K562 (cell line): ENCODE data around the gene ZNRF1. TPM values are rescaled to one million over a fixed set of nuclear protein-coding genes. Genes with fewer than 3 reads are reported as not detected.

Experiments
- CEBPB ChIP-seq: fragments of 450-650 bp; IDR thresholded peaks from 2 replicates; pipeline ENCODE4 v1.6.1; 2016; ENCODE audit warnings: missing genetic modification characterization, missing compliant biosample characterization
- GATAD2B ChIP-seq: fragments of 450-650 bp; IDR thresholded peaks from 2 replicates; pipeline ENCODE4 v1.6.1; 2017; ENCODE audit warnings: mild to moderate bottlenecking, borderline replicate concordance
- ID3 ChIP-seq, 2 experiments: fragments of 250-450 bp in 1 of 2; fragments of 450-650 bp in 1 of 2; sonication (Bioruptor Pico) in 1 of 2; IDR thresholded peaks; 2 replicates each; pipeline versions ENCODE4 v1.6.1 to v1.8.0; 2016 to 2021; ENCODE audit warnings: mild to moderate bottlenecking in 2 of 2, moderate library complexity in 2 of 2, missing compliant biosample characterization in 1 of 2, missing genetic modification characterization in 1 of 2
- IRF2 ChIP-seq: sonication (generic); formaldehyde crosslinking; IDR thresholded peaks from 2 replicates; pipeline ENCODE4 v1.8.1; 2022; ENCODE audit warnings: mild to moderate bottlenecking, missing genetic modification reagents
- JUND ChIP-seq, 2 experiments: IDR thresholded peaks; 2 replicates in 1 of 2; 3 replicates in 1 of 2; pipeline ENCODE4 v1.6.1; 2011; ENCODE audit warnings: borderline replicate concordance in 2 of 2, low read depth in 2 of 2, low read length in 2 of 2, improper control_type of control experiment in 1 of 2, missing biosample characterization in 1 of 2, missing genetic modification characterization in 1 of 2, missing genetic modification reagents in 1 of 2
- MED1 ChIP-seq: sonication (generic); formaldehyde crosslinking; IDR thresholded peaks from 2 replicates; pipeline ENCODE4 v1.8.1; 2023; ENCODE audit warnings: missing genetic modification reagents, borderline replicate concordance
- NFRKB ChIP-seq: fragments of 450-650 bp; IDR thresholded peaks from 2 replicates; pipeline ENCODE4 v1.6.1; 2016; ENCODE audit warnings: low read depth
- PCBP2 ChIP-seq: fragments of 200-400 bp; formaldehyde crosslinking; IDR thresholded peaks from 2 replicates; pipeline ENCODE4 v1.6.1; 2018; ENCODE audit warnings: low read length, low read depth, mild to moderate bottlenecking, moderate library complexity; ENCODE audit not compliant: poor library complexity, severe bottlenecking
- POLR2AphosphoS2 ChIP-seq: IDR thresholded peaks from 2 replicates; pipeline ENCODE4 v1.6.1; 2012; ENCODE audit warnings: low read length, improper control_type of control experiment
- POU5F1 ChIP-seq: fragments of 150-350 bp; IDR thresholded peaks from 2 replicates; pipeline ENCODE4 v1.6.1; 2014; ENCODE audit warnings: borderline replicate concordance, low read length, low read depth, mild to moderate bottlenecking; ENCODE audit not compliant: partially characterized antibody
- SREBF1 ChIP-seq: fragments of 150-350 bp; IDR thresholded peaks from 2 replicates; pipeline ENCODE4 v1.6.1; 2014; ENCODE audit warnings: antibody characterized with exemption, low read depth, low read length, borderline replicate concordance
- TARDBP ChIP-seq: fragments of 450-650 bp; IDR thresholded peaks from 2 replicates; pipeline ENCODE4 v1.6.1; 2016
- XRCC4 ChIP-seq: IDR thresholded peaks from one replicate; pipeline ENCODE4 v1.6.1; 2011; ENCODE audit not compliant: insufficient read depth, insufficient read length; ENCODE audit errors: extremely low read depth
- ZBTB9 ChIP-seq: fragments of 450-650 bp; formaldehyde crosslinking; IDR thresholded peaks from 2 replicates; pipeline ENCODE4 v1.4.0; 2020; ENCODE audit warnings: mild to moderate bottlenecking, moderate library complexity
- ZKSCAN1 ChIP-seq: fragments of 150-350 bp; IDR thresholded peaks from 2 replicates; pipeline ENCODE4 v1.6.1; 2016; ENCODE audit warnings: low read depth, low read length
- ZNF282 ChIP-seq: sonication (generic); formaldehyde crosslinking; IDR thresholded peaks from 2 replicates; pipeline ENCODE4 v1.8.1; 2023; ENCODE audit warnings: missing genetic modification reagents
- ZNF507 ChIP-seq: conservative IDR thresholded peaks from 2 replicates; pipeline ENCODE4 v1.6.1; 2017; ENCODE audit warnings: missing genetic modification characterization, missing compliant biosample characterization
- ZNF707 ChIP-seq: fragments of 250-450 bp; sonication (Bioruptor Pico); conservative IDR thresholded peaks from 2 replicates; pipeline ENCODE4 v1.8.0; 2022; ENCODE audit warnings: inconsistent platforms, mild to moderate bottlenecking, moderate library complexity
- polyA plus RNA-seq, 8 experiments: library from polyadenylated mRNA; depleted of rRNA in 4 of 8; stranded (reverse) in 5 of 8; unstranded in 3 of 8; fragments of >200 nt; fragmentation: Nextera tagmentation in 2 of 8; fragmentation: Illumina TruSeq in 1 of 8; extraction: Ambion mirVana in 2 of 8; extraction: Trizol in 1 of 8; gene quantifications; 2 replicates each; pipeline versions ENCODE4 v1.2.1 to v1.2.3, GENCODE V29; 2011 to 2014; ENCODE audit warnings: inconsistent platforms in 1 of 8, missing spikeins in 1 of 8
- total RNA-seq, 7 experiments: library from RNA; depleted of rRNA in 6 of 7; stranded (reverse); fragments of >200 nt in 6 of 7; fragmentation: Illumina TruSeq in 2 of 7; extraction: Trizol in 2 of 7; gene quantifications; 2 replicates each; pipeline versions ENCODE4 v1.2.1 to v1.2.3, GENCODE V29; 2011 to 2021; ENCODE audit warnings: low replicate concordance in 1 of 7
- TF ChIP-seq, protein P1 (sequence below): fragments of 200-800 bp; sonication (Bioruptor generic); IDR thresholded peaks from 2 replicates; pipeline ENCODE4 v1.6.1; 2017; ENCODE audit warnings: missing genetic modification characterization, missing compliant biosample characterization
- TF ChIP-seq, protein P2 (sequence below): sonication (generic); formaldehyde crosslinking; IDR thresholded peaks from 2 replicates; pipeline ENCODE4 v1.8.1; 2023; ENCODE audit warnings: mild to moderate bottlenecking, missing genetic modification reagents
- TF ChIP-seq, protein P3 (sequence below): fragments of 450-650 bp; IDR thresholded peaks from 2 replicates; pipeline ENCODE4 v1.6.1; 2016; ENCODE audit warnings: borderline replicate concordance

ZNRF1 gene
- total and polyA plus RNA-seq, 9 of the 15 experiments (the other 6 are each of a cell fraction or from before 2014, with no cell fraction given), result 9.5 to 37.7 (median 20.0) TPM

DNA sequence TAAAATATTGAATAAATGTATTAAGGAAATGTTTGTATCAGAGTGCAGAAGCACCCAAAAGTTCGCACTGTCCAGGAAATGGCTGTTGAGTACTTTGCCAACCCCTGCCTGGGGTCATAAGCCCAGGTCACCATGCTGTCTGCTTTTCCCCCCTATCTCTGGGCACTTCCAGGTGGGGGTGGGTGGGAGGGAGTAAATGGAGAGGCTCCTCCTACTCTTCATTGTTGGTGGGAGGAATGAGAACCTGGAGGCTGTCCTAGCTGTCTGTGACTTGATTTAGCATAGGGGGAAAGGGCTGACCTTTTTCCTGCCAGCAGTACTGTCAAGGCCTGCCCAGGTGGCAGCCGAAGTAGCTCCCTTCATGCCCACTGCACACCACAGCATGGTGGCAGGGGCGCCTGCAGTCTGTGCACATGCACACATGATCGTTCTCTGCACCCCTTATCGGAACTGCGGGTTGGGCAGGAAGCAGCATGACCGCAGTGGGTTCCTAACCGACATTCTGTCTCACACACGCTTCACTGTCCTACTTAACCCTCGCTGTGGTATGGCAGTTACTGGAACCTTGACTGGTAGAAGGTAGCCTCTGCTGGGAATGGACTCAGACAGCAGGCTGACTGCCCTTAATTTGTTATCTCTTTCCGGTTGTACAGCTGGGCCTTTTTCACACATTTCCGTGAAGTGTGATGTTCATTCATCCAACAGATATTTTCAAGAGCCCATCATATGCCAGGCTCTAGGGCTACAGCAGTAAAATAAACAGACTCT lies 76.3 kb downstream of the ZNRF1 start (continued):
- TF ChIP-seq, protein P1, sequence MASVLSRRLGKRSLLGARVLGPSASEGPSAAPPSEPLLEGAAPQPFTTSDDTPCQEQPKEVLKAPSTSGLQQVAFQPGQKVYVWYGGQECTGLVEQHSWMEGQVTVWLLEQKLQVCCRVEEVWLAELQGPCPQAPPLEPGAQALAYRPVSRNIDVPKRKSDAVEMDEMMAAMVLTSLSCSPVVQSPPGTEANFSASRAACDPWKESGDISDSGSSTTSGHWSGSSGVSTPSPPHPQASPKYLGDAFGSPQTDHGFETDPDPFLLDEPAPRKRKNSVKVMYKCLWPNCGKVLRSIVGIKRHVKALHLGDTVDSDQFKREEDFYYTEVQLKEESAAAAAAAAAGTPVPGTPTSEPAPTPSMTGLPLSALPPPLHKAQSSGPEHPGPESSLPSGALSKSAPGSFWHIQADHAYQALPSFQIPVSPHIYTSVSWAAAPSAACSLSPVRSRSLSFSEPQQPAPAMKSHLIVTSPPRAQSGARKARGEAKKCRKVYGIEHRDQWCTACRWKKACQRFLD (CRISPR knock-in tag), result 0 out of 2 replicates have a peak, but pooled peaks have one; percentile 31
- TF ChIP-seq PCBP2, result no peak
- TF ChIP-seq ZNF707 (CRISPR knock-in tag), result no peak
- TF ChIP-seq, protein P2, sequence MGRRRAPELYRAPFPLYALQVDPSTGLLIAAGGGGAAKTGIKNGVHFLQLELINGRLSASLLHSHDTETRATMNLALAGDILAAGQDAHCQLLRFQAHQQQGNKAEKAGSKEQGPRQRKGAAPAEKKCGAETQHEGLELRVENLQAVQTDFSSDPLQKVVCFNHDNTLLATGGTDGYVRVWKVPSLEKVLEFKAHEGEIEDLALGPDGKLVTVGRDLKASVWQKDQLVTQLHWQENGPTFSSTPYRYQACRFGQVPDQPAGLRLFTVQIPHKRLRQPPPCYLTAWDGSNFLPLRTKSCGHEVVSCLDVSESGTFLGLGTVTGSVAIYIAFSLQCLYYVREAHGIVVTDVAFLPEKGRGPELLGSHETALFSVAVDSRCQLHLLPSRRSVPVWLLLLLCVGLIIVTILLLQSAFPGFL (CRISPR knock-in tag), result no peak
- no peak for TF ChIP-seq XRCC4
- no peak for TF ChIP-seq POLR2AphosphoS2
- no peak for TF ChIP-seq ZNF282 (CRISPR knock-in tag)
- TF ChIP-seq, protein P3, sequence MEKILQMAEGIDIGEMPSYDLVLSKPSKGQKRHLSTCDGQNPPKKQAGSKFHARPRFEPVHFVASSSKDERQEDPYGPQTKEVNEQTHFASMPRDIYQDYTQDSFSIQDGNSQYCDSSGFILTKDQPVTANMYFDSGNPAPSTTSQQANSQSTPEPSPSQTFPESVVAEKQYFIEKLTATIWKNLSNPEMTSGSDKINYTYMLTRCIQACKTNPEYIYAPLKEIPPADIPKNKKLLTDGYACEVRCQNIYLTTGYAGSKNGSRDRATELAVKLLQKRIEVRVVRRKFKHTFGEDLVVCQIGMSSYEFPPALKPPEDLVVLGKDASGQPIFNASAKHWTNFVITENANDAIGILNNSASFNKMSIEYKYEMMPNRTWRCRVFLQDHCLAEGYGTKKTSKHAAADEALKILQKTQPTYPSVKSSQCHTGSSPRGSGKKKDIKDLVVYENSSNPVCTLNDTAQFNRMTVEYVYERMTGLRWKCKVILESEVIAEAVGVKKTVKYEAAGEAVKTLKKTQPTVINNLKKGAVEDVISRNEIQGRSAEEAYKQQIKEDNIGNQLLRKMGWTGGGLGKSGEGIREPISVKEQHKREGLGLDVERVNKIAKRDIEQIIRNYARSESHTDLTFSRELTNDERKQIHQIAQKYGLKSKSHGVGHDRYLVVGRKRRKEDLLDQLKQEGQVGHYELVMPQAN, result no peak
- TF ChIP-seq POU5F1, result no peak
- TF ChIP-seq ZNF507, result no peak
- peak; percentile 52; the same call in 1 of the 2 replicates for TF ChIP-seq JUND (IDR thresholded peaks at IDR 0.05; ENCODE audit: borderline replicate concordance, low read depth, low read length)
- TF ChIP-seq JUND (tag; IDR thresholded peaks at IDR 0.05; ENCODE audit: borderline replicate concordance, low read depth, low read length), result peak; percentile 43; the same call in 1 of the 3 replicates
- TF ChIP-seq ZBTB9, result peak; percentile 81
- TF ChIP-seq CEBPB (tag), result no peak
- no peak for TF ChIP-seq IRF2
- TF ChIP-seq MED1, result no peak
- TF ChIP-seq ZKSCAN1, result no peak
- no peak for TF ChIP-seq SREBF1
- TF ChIP-seq NFRKB, result 0 out of 2 replicates have a peak, but pooled peaks have one; percentile 49
- no peak for TF ChIP-seq ID3 (CRISPR knock-in tag; IDR thresholded peaks at IDR 0.05)
- TF ChIP-seq ID3 (tag; IDR thresholded peaks at IDR 0.05), result peak; percentile 90
- TF ChIP-seq TARDBP, result no peak
- no peak; the same call in 1 of the 2 replicates for TF ChIP-seq GATAD2B
